Activated CD8-positive, alpha-beta memory T cell treated with anti-CD3 and anti-CD28 coated beads, Interleukin-2, amount 50 U/mL, for 24 hours (primary cell): ENCODE measurements around the gene SELENBP1.
"Not testable (repeated sequence)": the region's sequence is repeated elsewhere in the genome, so short reads cannot be mapped to it uniquely, and the experiment has no call there.

Source experiments
- DNase-seq: peaks from one replicate; pipeline ENCODE4 v3.0.0-alpha.2; 2020; ENCODE audit errors: extremely low read depth

The SELENBP1 gene

GRCh38 chr1:151372058-151372934 is at the start of gene SELENBP1:
TSS of gene SELENBP1 (minus strand) at chr1:151372705. CDS start at chr1:151372641, 64 bp downstream.
- no peak for DNase-seq

DNA sequence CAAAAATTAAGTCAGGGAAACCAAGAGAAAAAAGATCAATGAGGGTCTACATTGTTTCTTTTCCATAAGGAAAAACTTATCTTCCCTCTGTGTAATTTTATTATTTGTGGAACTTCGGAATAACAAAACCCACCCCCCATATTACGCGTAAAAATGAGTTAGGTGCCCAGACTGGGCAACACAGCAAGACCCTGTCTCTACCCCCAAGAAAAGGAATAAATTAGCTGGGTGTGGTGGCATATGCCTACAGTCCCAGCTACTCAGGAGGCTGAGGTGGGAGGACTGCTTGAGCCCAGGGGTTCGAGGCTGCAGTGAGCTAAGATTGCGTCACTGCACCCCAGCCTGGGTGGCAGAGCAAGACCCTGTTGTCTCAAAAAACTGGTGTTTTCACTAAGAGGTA is 47.3 kb upstream of the SELENBP1 start:
- DNase-seq, result no peak

- DNase-seq, result no peak
Measured at GRCh38 chr1:151418081-151418480, 45.6 kb upstream of the SELENBP1 start.

- DNase-seq, result no peak
Measured at GRCh38 chr1:151416231-151416630, 43.7 kb upstream of the SELENBP1 start.

DNA sequence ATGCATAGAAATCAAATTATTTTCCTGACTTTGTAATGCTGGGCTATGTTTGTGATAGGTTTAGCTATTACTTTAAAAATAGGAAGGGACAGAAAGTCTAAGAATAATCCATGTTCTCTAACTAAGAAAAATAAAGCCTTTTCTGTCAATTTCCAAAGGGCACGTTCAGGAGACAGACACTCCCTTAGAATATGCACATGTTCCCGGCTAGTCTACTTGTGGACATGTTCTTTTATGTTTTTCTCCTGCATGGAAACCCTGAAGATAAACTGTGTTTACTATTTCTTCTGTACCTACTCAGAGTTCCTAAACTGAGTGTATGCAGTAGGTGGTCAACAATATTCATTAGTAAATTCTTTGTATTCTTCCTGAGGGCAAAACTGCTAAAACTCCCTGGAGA is 39.4 kb upstream of the SELENBP1 start:
- DNase-seq, result no peak

DNA sequence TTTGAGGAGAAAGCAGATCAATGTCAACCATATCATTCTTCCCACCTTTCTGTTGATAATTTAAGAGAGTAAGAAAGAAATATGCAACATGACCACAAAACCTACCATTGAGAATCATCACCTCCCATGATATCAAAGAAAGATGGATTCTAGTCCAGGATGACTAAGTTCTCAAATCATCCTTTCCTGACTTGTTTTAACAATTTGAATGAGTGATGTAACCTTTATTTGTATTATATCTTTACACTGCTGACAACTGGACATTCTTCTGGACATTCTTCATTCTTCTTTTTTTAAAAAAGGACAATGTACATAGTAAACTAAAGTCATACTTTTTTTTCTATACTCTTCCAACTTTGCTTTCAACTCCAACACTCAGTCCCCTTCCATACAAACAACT is 36.4 kb upstream of the SELENBP1 start:
- no peak for DNase-seq

DNA sequence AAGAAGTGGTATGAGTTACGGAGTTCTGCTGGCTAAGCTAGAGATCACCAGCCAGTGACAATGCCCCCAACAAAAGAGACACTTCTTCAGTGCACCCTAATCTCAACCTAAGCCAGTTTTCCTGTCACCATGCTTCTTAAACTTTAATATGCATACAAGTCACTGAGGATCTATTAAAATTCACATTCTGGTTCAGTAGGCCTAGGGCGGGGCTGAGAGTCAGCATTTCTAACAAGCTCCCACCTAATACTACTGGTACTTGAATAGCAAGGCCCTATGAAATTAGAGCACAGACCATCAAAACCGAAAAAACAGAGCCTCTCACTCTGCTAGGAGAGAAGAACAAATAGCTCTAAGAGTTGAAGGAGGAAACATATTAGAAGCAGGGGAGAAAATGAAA is 34.8 kb upstream of the SELENBP1 start:
- DNase-seq, result no peak

DNA sequence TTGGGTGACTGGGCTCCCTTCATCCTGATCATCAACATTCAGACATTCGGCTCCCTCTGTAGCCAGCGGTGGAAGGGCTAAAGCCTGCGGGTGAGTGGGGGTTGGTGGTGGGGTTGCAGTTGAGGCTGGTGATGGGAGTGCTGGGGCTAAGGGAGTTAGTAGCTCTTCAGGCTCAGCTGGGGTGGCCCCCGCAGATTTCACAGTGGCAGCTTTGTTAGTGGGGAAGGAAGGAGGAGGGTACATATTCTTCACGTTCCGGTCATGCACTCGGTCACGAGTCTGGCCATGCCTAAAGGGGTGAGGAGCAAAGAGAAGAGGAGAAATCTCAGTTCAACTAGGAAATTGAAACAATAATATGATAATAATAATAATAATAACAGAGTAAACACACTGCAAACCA is 33.7 kb upstream of the SELENBP1 start:
- no peak for DNase-seq

DNA sequence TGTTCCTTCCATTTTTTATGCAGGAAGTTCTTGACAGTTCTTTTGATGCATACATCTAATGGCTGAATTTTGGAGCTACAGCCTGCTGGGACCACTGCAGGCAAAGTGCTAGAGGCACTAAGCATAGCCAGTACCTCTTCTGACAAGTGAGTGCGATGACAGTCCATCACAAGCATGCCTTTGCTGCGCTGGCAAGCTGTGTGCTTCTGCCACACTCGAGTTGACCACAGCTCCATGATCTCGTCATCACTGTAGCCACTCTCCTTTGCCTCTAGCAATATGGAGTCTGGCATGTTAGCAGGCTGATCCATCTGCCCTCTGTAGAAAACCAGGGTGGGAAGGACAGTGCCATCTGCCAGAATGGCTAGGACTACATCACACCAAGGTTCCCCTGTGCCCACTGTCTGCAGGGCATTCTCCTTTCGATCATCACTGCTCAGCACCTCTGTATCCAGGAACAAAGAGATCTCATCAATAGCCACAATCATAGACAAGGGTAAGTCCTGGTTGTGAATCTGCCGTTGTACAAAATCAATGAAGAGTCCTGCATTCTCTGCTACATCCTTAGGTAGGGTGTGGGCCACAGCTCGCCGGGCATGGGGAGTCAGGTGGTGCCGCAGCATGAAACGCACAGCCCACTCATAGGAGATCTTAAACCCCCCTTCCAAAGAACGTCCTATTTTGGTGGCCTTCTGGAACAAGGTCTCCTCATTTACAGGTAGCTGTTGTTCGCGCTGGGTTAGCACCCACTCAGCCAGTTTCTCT is 32.9 kb upstream of the SELENBP1 start:
- no peak for DNase-seq

GRCh38 chr1:151403612-151404011 is 31.1 kb upstream of the SELENBP1 start:
- no peak for DNase-seq

GRCh38 chr1:151402764-151403163 is 30.3 kb upstream of the SELENBP1 start:
- DNase-seq, result no peak

DNA sequence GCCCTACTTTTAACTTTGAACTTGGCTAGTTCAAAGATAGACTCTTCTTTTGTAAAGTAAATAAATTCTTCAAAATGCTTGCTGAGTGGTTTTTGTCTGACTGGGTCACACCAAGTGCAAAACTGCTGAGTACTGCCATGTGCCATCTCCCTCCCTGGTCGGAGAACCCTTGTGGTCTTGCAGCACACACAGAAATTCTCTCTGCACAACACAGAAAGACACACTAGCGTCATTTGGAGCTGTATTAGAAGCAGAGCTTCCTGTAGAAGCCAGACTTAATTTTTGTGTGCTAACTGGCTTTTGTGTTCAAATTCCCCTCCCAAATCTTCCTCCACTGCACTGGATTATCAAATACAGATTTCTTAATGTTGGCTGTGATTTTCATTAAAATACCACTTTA is 29.4 kb upstream of the SELENBP1 start:
- DNase-seq, result no peak

- no peak for DNase-seq
Measured at GRCh38 chr1:151401125-151401788, 28.8 kb upstream of the SELENBP1 start.

GRCh38 chr1:151399324-151400171 is 27.0 kb upstream of the SELENBP1 start, which contains the start of gene PSMB4:
TSS of gene PSMB4 (plus strand) at chr1:151399573. CDS start at chr1:151399588, 15 bp downstream.
- DNase-seq, result peak; percentile 61

DNA sequence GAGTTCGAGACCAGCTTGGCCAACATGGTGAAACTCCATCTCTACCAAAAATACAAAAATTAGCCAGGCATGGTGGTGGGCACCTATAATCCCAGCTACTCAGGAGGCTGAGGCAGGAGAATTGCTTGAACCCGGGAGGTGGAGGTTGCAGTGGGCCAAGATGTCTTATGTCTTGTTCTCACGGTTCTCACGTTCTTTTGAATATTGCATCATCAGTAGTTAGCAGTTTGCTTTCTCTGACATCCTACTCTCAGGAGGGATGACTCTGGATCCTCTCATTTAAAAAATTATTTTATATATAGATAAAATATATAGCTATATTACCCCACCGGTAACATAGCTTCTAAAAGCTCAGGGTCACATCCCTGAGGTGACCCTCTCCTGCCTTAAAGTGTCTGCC is 23.8 kb upstream of the SELENBP1 start:
- not testable (repeated sequence) for DNase-seq

DNA sequence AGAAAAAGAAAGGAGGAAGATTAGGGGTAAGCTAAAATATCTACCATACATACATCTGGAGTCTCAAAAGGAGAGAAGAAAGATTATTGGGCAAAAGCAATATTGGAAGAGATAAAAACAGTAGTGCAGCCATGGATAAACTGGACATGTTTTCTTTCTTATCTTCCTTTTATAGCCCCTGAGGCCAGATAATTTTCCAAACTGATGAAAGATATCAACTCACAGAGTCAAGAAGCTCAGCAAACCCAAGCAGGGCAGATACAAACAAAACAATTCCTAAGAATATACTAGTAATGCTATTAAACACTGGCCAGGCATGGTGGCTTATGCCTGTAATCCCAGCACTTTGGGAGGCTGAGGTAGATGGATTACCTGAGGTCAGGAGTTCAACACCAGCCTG is 21.1 kb upstream of the SELENBP1 start:
- DNase-seq, result no peak

DNA sequence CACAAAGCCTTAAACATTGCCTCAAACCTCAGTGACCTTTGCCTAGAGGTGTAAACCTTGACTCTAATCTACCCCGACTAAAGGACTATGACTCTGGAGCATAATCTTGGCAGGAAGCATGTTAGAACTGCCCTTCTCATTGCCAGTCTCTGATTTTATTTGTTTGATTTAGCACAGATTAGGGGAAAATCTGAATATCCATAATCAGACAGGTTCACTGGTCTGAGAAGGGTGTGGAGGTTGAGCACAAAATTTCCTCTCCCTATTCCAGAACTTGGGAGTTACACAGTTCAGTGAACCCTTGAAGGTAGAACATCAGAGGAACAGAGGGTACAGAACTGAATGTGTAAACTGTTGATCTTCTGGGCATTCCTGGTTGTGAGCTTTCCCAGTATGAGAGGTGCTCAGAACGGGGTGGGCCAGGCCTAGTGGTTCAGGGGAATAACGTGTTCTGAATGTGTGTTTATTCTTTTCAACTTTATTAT is 18.6 kb upstream of the SELENBP1 start:
- no peak for DNase-seq

- not testable (repeated sequence) for DNase-seq
Measured at GRCh38 chr1:151390221-151391078, 17.9 kb upstream of the SELENBP1 start.

DNA sequence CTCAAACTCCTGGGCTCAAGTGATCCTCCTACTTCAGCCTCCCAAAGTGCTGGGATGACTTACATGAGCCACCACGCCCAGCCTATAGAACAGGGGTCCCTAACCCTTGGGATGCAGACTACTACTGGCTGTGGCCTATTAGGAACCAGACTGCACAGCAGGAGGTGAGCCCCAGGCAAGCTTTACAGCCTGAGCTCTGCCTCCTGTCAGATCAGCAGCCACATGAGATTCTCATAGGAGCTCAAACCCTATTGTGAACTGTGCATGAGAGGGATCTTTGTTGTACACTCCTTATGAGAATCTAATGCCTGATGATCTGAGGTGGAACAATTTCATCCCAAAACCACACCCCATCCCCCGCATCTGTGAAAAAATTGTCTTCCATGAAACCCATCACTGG is 13.5 kb upstream of the SELENBP1 start:
- DNase-seq, result no peak

- DNase-seq, result no peak
Measured at GRCh38 chr1:151384584-151384983, 12.1 kb upstream of the SELENBP1 start.
